Measurements from ENCODE around the gene SPCS1.

Gene SPCS1

GRCh38 chr3:52733256-52733891 is 27.5 kb downstream of the SPCS1 start:
- DNase-seq (ENCODE audit: low read depth), result no peak

DNA sequence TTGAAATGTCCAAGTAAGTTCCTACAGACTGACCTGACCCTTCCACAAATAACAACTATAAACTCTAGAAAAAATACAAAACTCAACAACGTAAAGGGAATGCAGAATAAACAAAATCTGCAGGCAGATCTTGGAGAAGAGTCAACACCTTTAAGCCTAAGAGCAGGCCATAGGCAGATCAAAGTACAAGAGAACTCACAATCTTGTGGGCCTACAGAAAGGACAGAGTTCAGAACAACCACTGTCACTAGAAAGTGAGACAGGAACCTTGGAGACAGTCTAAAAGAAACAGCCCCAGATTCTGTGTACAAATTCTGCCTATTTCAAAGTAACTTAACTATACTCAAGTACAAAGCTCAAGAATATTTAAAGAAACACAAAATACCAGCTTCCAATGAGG is 33.8 kb downstream of the SPCS1 start:
- no peak for DNase-seq (ENCODE audit: low read depth)

GRCh38 chr3:52742418-52743041 is 36.6 kb downstream of the SPCS1 start:
- DNase-seq (ENCODE audit: low read depth), result no peak

DNA sequence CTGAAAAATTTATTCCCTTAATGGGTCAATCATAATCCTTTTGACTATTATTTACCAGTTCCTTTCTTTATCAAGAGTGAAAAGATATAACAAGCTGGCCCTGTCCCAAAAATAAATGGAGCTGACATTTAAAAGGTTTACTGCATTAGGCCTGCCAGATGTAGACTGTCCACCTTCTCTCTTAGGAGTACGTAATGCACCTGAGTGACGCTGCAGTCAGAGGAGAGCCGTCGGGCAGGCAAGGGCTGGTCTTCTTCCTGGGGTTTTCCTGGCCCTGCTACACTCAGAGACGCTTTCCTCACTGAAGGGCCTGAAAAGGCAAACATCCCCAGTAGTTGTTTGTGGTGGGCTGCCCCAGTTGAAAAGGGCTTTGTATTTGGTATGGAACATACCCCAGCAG is 37.2 kb downstream of the SPCS1 start:
- DNase-seq (ENCODE audit: low read depth), result no peak

DNA sequence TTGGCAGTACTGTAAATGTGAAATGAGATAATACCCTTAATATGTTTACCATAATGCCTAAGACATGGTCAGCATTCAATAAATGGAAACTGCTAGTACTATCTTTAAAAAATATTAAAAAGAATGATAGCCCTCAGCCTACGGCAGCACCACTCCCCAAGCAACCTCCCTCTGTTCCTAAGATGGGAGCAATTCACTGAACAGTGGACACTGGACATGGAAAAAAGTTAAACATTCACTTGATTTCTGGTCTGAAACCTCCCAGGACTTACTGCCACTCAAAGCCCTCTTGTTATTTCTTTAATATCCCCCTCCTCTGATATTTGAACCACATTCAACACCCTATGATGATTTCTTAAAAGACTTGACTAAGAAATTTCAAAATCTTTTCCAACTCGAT is 37.8 kb downstream of the SPCS1 start:
- no peak for DNase-seq (ENCODE audit: low read depth)

DNA sequence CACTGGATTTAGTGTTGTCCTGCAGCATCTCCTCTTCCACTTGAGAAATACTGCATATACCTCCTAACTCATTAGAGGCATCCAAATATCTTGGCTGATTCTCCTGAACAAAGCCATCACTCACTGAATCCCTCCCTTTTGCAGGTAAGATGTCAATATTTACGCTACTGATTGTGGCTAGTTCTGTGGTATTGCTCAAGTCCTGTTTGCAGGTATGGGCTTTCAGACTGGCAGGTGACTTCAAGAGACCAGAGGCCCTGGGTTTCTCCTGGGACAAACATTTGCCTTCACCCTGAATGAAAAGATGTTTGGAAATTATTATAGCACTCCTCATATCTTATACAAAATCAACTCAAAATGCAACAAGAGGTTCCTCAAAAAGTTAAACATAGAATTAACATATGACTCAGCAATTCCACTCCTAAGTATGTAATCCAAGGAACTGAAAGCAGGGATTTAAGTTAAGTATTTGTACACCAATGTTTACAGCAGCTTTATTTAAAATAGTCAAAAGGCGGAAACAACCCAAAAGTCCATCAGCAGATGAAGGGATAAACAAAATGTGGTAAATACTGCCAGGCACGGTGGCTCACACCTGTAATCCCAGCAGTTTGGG is 46.2 kb downstream of the SPCS1 start:
- no peak for DNase-seq (ENCODE audit: low read depth)

DNA sequence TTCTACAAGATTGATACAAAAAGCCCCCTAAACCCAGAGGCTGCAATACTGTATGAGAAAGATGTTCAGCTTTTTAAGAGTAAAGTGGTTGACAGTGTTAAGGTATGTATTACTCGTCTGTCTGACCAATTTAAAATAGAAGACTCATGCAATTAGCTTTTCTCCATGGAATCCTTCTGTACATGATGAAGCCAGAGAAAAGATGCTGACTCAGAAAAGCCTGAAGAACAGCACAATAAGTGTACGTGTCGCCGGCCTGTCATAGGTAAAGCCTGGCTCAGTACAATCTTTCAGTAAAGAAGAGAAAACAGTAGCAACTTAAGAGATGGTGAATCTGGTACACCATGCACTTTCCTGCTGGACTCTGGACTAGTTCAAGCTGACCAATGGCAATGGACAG is 48.5 kb downstream of the SPCS1 start:
- no peak for DNase-seq (ENCODE audit: low read depth)

GRCh38 chr3:52756141-52756540 is 50.2 kb downstream of the SPCS1 start:
- no peak for DNase-seq (ENCODE audit: low read depth)
